Sigmoid colon (tissue), 7 donors: Measurements from ENCODE around the gene CTTNBP2NL. TPM values are rescaled to one million over a fixed set of nuclear protein-coding genes. Genes with fewer than 3 reads are reported as not detected.

ENCODE experiments used
- DNase-seq: peaks from one replicate; pipeline ENCODE4 v3.0.0-alpha.2; 2019
- H3K27ac ChIP-seq, 4 donors: fragments of 200-600 bp; sonication (generic); one replicate each; pipeline ENCODE4 v1.5.1; 2016 to 2019; ENCODE audit warnings: mild to moderate bottlenecking in 1 of 4
- H3K27me3 ChIP-seq, 3 donors: fragments of 200-600 bp; sonication (generic); one replicate each; pipeline ENCODE4 v1.5.1; 2019; ENCODE audit warnings: mild to moderate bottlenecking in 1 of 3
- H3K36me3 ChIP-seq, 4 donors: fragments of 200-600 bp; sonication (generic); one replicate each; pipeline ENCODE4 v1.5.1; 2016 to 2019
- H3K4me1 ChIP-seq, 4 donors: fragments of 200-600 bp; sonication (generic); one replicate each; pipeline ENCODE4 v1.5.1; 2017 to 2019
- H3K4me3 ChIP-seq, 4 donors: fragments of 200-600 bp; sonication (generic); one replicate each; pipeline ENCODE4 v1.5.1; 2017 to 2019; ENCODE audit warnings: mild to moderate bottlenecking in 2 of 4, moderate library complexity in 1 of 4
- H3K9me3 ChIP-seq, 4 donors: fragments of 200-600 bp in 3 of 4; sonication (generic) in 3 of 4; one replicate each; pipeline versions ENCODE4 v1.5.1 to v1.6.1; 2013 to 2019
- CTCF ChIP-seq, 4 experiments: fragments of 450-650 bp in 3 of 4; fragments of 200-600 bp in 1 of 4; IDR thresholded peaks; one replicate each; pipeline ENCODE4 v1.5.1; 2016 to 2019; ENCODE audit warnings: antibody characterized with exemption in 4 of 4, mild to moderate bottlenecking in 3 of 4, moderate library complexity in 2 of 4
- EP300 ChIP-seq, 4 donors: sonication (generic); formaldehyde crosslinking; IDR thresholded peaks; one replicate each; pipeline ENCODE4 v1.6.1; 2017; ENCODE audit warnings: antibody characterized with exemption in 4 of 4
- POLR2A ChIP-seq, 2 donors: fragments of 450-650 bp; IDR thresholded peaks; one replicate each; pipeline ENCODE4 v1.6.1; 2016; ENCODE audit warnings: antibody characterized with exemption in 2 of 2, mild to moderate bottlenecking in 2 of 2, moderate library complexity in 2 of 2
- POLR2AphosphoS5 ChIP-seq, 4 donors: sonication (generic); formaldehyde crosslinking; IDR thresholded peaks; one replicate each; pipeline ENCODE4 v1.6.1; 2017; ENCODE audit warnings: antibody characterized with exemption in 4 of 4
- WGBS, 2 donors: extraction: QIAGEN DNeasy Blood & Tissue Kit; methylation state at CpG; one replicate each; pipeline ENCODE4 v1.1.7; 2013; 5-methylcytosine and 5-hydroxymethylcytosine counted together
- intact Hi-C: fragments of 100-400 bp; cut with DNase I; formaldehyde crosslinking; loops from one replicate; pipeline ENCODE4 v1.15.1; 2023
- polyA plus RNA-seq, 3 donors: library from polyadenylated mRNA; stranded (reverse); fragments of 200-250 nt; gene quantifications; one replicate each; pipeline ENCODE4 v1.2.3, GENCODE V29; 2013
- total RNA-seq, 4 donors: library from RNA; depleted of rRNA; stranded (reverse); fragments of >200 nt; gene quantifications; one replicate each; pipeline ENCODE4 v1.1.0, GENCODE V29; 2016
- donor health status: healthy with polysubstance abuse.
- donor health status: Bipolar disorder and iron deficiency.
- donor health status: healthy.

CTTNBP2NL gene
- total and polyA plus RNA-seq, 7 donors = 11.4 to 25.5 (median 16.4) TPM

GRCh38 chr1:112457955-112458354 is 61.9 kb downstream of the CTTNBP2NL start:
- H3K27ac ChIP-seq = no peak overlapping the region
- H3K9me3 ChIP-seq = no peaks in the 10 kb centered on the region
- no peak overlapping the region for H3K4me3 ChIP-seq
- intact Hi-C loops = no loop called here
- H3K36me3 ChIP-seq = peaks cover 10 to 55% (median 19%) of the 10 kb centered on the region in 4 donors
- no peaks in the 10 kb centered on the region for H3K27me3 ChIP-seq
- H3K4me1 ChIP-seq = no peaks in the 10 kb centered on the region
- TF ChIP-seq POLR2A (IDR thresholded peaks at IDR 0.05) = no peak
- TF ChIP-seq POLR2AphosphoS5 (IDR thresholded peaks at IDR 0.05) = no peak
- no peak for TF ChIP-seq EP300 (IDR thresholded peaks at IDR 0.05)
- TF ChIP-seq CTCF (IDR thresholded peaks at IDR 0.05) = no peak
- DNase-seq = no peak

- intact Hi-C loops = no loop called here
- peaks cover 10 to 55% (median 19%) of the 10 kb centered on the region in 4 donors for H3K36me3 ChIP-seq
- WGBS, 2 donors = 84 to 89% methylated on average over 4 of the region's 4 CpGs
Observed at GRCh38 chr1:112458756-112459155, 62.7 kb downstream of the CTTNBP2NL start.

GRCh38 chr1:112460615-112461014 is 64.6 kb downstream of the CTTNBP2NL start:
- no peak for DNase-seq
- whole genome bisulfite sequencing, 2 donors = 75 to 80% methylated on average over 2 of the region's 2 CpGs
- H3K36me3 ChIP-seq = peaks cover 10 to 36% (median 15%) of the 10 kb centered on the region in 4 donors
- peaks cover 0 to 3% (median 2%) of the 10 kb centered on the region in 4 donors for H3K4me1 ChIP-seq
- no peak overlapping the region for H3K27ac ChIP-seq
- no peaks in the 10 kb centered on the region for H3K27me3 ChIP-seq
- TF ChIP-seq POLR2AphosphoS5 (IDR thresholded peaks at IDR 0.05) (no peak), CTCF (IDR thresholded peaks at IDR 0.05) (no peak), EP300 (IDR thresholded peaks at IDR 0.05) (no peak), POLR2A (IDR thresholded peaks at IDR 0.05) (no peak)
- intact Hi-C loops = loop anchor here (10.0 kb wide), 1 partner anchor 1016 kb away; the partner anchor contains the start of genes ATP5PB and WDR77
- no peak overlapping the region for H3K4me3 ChIP-seq
- no peaks in the 10 kb centered on the region for H3K9me3 ChIP-seq

More at GRCh38 chr1:112458756-112459155, 62.7 kb downstream of the CTTNBP2NL start:
- no peaks in the 10 kb centered on the region for H3K9me3 ChIP-seq
- H3K4me1 ChIP-seq = no peaks in the 10 kb centered on the region
- no peaks in the 10 kb centered on the region for H3K27me3 ChIP-seq
- H3K4me3 ChIP-seq = no peak overlapping the region
- TF ChIP-seq POLR2AphosphoS5 (IDR thresholded peaks at IDR 0.05) = no peak
- TF ChIP-seq POLR2A (IDR thresholded peaks at IDR 0.05) = no peak
- TF ChIP-seq EP300 (IDR thresholded peaks at IDR 0.05) = no peak
- H3K27ac ChIP-seq = no peak overlapping the region
- DNase-seq = no peak

- Histone ChIP-seq H3K27me3 (no peaks in the 10 kb centered on the region), H3K4me3 (peak overlapping the region in 1 of 4 donors; percentile 1), H3K36me3 (peaks cover 8 to 29% (median 12%) of the 10 kb centered on the region in 4 donors), H3K27ac (peak overlapping the region in 3 of 4 donors; percentile 52 to 67 (median 58)), H3K9me3 (no peaks in the 10 kb centered on the region), H3K4me1 (peaks cover 0 to 7% (median 6%) of the 10 kb centered on the region in 4 donors)
- WGBS, 2 donors = 37 to 64% methylated on average over 3 of the region's 3 CpGs
- no peak for DNase-seq
- intact Hi-C loops = loop anchor here (10.0 kb wide), 1 partner anchor 1017 kb away; the partner anchor contains the start of genes ATP5PB and WDR77
- TF ChIP-seq POLR2A (IDR thresholded peaks at IDR 0.05) (no peak), EP300 (IDR thresholded peaks at IDR 0.05) (no peak), POLR2AphosphoS5 (IDR thresholded peaks at IDR 0.05) (no peak), CTCF (IDR thresholded peaks at IDR 0.05) (no peak)
Observed at GRCh38 chr1:112461200-112461871, 65.3 kb downstream of the CTTNBP2NL start.

GRCh38 chr1:112462953-112463279 is 66.9 kb downstream of the CTTNBP2NL start:
- TF ChIP-seq EP300 (IDR thresholded peaks at IDR 0.05) (no peak), POLR2AphosphoS5 (IDR thresholded peaks at IDR 0.05) (no peak), POLR2A (IDR thresholded peaks at IDR 0.05) (no peak), CTCF (IDR thresholded peaks at IDR 0.05) (no peak)
- H3K27me3 ChIP-seq = no peaks in the 10 kb centered on the region
- H3K9me3 ChIP-seq = no peaks in the 10 kb centered on the region
- H3K27ac ChIP-seq = peak overlapping the region in 3 of 4 donors; percentile 52 to 67 (median 58)
- 73 to 74% methylated on average over 1 of the region's 1 CpG for WGBS, 2 donors
- intact Hi-C loops = loop anchor here (10.0 kb wide), 1 partner anchor 1018 kb away; the partner anchor contains the start of genes ATP5PB and WDR77
- H3K4me3 ChIP-seq = no peak overlapping the region
- H3K4me1 ChIP-seq = peaks cover 0 to 17% (median 13%) of the 10 kb centered on the region in 4 donors
- no peak for DNase-seq
- H3K36me3 ChIP-seq = peaks cover 0 to 13% (median 0%) of the 10 kb centered on the region in 4 donors
